Activated gamma-delta T cell treated with anti-CD3 and anti-CD28 coated beads, Interleukin-2, amount 50 U/mL, for 16 hours (primary cell): Measurements from ENCODE around the gene IRX5.

Source experiments
- DNase-seq: peaks from one replicate; pipeline ENCODE4 v3.0.0-alpha.2; 2020; ENCODE audit warnings: low read depth

The IRX5 gene

DNA sequence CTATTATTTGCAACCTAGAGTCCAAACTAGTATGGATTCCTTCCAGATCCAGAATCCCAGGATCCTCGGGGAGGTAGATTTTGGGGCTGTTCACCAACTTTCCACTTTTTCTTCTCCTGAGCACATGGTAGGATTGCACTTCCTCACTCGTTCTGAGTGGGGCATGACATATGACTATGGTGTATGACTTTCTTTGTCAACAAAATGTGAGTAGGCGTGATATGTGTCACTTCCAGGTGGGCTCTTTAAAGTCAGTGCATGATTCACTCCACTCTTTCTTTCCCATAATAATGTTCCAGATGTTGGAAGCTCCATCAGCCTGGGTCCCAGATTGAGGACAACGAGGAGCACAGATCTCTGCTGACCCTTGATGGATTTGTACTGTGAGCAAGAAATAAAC lies 21.5 kb downstream of the IRX5 start:
- no peak for DNase-seq

DNA sequence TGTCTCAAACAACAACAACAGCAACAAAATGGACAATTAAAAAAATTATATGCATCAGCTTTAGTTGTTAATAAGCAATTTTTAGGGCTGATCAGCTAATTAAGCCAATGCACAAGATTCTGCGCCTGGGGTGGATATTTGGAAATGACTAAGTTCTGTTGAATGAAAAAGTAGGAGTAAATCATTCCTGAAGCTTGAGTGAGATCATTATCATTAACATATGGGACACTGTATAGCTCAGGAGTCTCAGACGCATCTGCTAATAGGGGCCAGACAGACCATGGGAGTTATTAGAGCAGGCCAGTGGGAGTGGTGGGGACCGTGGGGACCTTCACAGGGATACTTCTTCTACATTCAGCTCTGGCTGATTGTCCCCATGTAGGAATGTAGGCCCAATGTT lies 22.8 kb downstream of the IRX5 start:
- no peak for DNase-seq

DNA sequence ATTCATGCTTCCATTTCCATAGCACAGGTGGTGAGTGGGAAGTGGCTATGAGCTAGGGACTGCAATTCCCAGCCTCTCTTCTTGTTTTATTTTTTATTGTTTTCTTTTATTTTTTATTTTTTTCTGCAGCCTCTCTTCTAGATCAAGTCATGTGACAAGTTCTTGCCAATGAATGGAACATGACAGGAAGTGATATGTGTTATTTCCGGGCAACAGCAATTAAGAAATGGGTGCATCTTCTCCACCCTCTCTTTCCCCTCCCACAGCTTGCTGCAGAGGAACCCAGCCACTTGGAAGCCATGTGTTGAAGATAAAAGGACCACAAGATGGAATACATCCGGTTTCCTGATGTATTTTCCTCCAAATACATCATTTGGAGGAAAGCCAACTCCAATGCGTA lies 23.6 kb downstream of the IRX5 start:
- DNase-seq = no peak

- DNase-seq = no peak
Measured at GRCh38 chr16:54955757-54956156, 25.1 kb downstream of the IRX5 start.

DNA sequence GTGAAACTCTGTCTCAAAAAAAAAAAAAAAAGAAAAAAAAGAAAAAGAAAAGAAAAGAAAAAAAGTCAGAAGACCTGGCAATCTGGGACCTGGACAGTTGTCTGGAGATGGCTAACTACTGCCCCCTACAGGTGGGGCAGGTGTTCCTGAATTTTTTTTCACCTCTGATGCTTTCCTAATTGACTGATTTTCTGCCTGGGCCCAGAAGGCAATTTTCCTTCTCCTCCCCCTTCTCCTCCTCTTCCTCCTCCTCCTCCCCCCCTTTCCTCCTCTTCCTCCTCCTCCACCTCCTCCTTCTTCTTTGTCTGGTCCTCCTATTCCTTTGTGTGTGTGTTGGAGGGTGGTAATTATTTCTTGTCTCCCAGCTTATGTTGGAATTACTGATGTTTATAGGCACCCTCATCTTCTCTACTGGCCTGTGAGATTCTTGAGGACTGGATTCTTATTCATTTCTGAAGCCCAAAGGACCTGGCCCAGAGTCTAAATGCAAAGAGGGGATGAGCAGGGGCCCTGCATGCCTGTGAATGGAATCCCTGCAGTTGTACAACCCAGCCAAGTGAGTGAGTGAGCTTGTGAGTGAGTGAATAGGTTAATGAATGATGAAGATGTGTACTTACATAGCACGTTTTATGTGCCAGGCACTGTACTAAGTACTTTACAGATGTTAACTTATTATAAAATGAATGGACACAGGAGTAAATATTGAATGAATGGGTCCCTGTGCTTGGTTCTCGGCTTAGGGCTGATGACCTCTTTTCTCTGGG lies 26.9 kb downstream of the IRX5 start:
- DNase-seq = no peak

DNA sequence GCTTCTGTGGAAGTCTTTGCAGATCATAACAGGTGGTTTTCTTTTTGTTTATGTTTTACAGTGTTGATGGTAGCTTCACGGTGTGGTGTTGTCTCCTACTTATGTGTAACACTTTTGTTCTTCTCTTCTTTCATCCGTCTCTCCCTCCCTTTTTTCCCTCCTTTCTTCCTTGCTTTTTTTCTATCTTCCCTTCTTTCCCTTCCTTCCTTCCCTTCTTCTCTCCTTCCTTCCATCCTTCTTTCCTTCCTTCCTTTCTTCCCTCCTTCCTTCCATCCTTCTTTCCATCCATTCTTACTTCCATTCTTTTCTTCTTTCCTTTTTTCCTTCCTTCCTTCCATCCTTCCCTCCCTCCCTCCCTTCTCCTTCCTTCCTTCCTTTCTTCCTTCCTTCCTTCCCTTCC lies 31.4 kb downstream of the IRX5 start:
- no peak for DNase-seq

- no peak for DNase-seq
Measured at GRCh38 chr16:54964239-54964638, 33.6 kb downstream of the IRX5 start.

- no peak for DNase-seq
Measured at GRCh38 chr16:54965464-54965863, 34.8 kb downstream of the IRX5 start.

DNA sequence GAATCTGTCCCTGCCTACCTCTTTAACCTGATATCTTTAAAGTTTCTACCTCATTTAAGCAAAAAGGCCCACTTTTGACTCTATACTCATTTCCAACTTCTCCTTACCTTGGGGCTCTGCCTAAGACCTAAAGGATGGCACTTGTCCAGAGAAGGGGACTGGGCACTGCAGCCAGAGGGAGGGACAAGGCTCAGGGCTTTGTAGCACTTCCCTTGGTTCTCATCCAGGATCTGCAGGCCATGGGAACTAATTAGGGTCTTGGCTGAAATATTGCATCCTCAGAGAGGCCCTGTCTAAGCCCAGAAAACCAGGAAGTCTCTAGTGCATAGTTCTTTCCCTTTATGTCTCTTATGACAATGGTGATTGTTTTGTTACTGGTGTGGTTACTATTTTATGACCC lies 37.3 kb downstream of the IRX5 start:
- DNase-seq = no peak

DNA sequence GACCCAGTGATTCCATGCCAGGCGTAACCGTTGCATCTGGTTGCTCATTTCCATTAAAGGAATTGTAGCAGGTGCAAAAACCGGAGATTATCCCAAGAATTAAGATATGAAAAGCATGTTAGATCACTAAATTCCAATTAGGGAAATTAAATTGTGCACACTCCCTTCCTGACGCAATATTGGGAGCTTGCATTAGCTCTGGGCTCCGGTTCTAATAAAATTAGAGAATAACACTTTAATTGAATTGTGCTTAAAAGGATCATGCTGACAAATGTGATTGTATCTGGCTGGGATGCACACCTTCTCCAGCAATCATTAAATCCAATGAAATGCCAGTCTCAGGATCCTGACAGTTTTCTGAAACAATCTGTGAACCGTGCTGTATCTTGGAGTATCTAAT lies 38.1 kb downstream of the IRX5 start:
- DNase-seq = no peak

DNA sequence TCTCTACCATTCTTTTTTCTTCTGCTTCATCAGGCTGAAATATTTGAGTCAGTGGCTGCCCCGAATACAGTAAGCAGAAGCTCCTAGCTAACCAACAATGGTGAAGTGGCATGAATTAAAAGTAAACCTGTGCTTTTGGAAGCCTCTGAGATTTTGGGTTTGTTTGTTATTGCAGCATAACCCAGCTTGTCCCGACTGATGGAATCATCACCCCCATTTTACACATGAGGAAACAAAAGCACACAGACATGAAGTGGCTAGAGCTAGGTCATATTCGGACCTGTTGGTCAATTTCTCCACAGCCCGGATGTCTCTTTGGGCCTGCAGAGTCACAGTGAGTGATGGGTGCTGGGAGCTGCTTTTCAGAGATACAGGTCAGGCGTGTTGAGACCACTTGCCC lies 39.4 kb downstream of the IRX5 start:
- DNase-seq = no peak

DNA sequence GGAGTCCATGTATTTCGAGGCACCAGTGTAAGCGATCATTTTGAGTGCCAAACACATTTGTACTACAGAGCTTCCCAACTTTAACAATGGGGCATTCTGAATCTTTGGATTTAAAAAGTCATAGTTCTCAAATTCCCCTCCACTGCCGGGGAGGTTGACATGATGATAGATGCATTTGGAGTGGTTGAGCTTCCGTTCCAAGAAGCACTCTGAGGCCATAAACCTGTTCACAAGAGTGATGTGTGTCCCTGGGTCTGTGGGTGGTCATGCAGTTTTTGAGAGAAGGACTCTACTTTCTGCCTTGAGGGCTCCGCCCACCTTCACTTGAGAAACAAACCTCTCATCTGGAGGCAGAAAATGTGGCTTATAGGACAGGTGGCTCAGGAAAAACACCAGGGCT lies 43.7 kb downstream of the IRX5 start:
- no peak for DNase-seq

- no peak for DNase-seq
Measured at GRCh38 chr16:54976651-54977200, 46.1 kb downstream of the IRX5 start.

DNA sequence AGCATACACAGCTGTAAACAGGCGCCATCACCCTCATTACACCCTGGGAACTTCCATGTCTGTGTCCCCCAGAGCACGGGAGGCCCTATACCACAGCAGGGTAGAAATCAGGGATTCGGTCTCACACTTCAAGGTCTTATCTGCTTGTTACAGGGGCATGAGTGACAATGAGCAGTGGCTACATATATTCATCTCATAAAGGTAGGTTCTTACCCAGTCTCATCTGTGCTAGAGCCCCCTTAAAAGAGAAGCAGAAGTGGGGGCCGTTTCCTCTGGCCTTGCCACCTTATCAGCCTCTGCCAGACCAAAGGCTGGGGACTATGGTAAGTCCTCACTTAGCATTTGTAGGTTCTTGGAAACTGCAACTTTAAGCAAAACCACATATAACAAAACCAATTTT lies 46.5 kb downstream of the IRX5 start:
- DNase-seq = no peak

- DNase-seq = no peak
Measured at GRCh38 chr16:54980821-54981220, 50.2 kb downstream of the IRX5 start.
